Neural cell (in vitro differentiated cells): ENCODE results near the gene STRA6.

Source experiments
- EP300 ChIP-seq: fragments of 450-650 bp; conservative IDR thresholded peaks from 2 replicates; pipeline ENCODE4 v1.6.1; 2014; ENCODE audit warnings: antibody characterized with exemption, mild to moderate bottlenecking, moderate library complexity; ENCODE audit not compliant: poor library complexity, severe bottlenecking
- EZH2 ChIP-seq: fragments of 200-600, 300-800 bp; shearing (Covaris generic), sonication (generic); IDR thresholded peaks from 2 replicates; pipeline ENCODE4 v1.6.1; 2014; ENCODE audit warnings: antibody characterized with exemption, low read length, borderline replicate concordance, mild to moderate bottlenecking; ENCODE audit not compliant: insufficient read depth, poor library complexity, severe bottlenecking
- TF ChIP-seq, protein P1 (sequence below): fragments of 450-650 bp; IDR thresholded peaks from 2 replicates; pipeline ENCODE4 v1.5.1; 2014; ENCODE audit warnings: antibody characterized with exemption, mild to moderate bottlenecking, moderate library complexity; ENCODE audit not compliant: poor library complexity, severe bottlenecking

DNA sequence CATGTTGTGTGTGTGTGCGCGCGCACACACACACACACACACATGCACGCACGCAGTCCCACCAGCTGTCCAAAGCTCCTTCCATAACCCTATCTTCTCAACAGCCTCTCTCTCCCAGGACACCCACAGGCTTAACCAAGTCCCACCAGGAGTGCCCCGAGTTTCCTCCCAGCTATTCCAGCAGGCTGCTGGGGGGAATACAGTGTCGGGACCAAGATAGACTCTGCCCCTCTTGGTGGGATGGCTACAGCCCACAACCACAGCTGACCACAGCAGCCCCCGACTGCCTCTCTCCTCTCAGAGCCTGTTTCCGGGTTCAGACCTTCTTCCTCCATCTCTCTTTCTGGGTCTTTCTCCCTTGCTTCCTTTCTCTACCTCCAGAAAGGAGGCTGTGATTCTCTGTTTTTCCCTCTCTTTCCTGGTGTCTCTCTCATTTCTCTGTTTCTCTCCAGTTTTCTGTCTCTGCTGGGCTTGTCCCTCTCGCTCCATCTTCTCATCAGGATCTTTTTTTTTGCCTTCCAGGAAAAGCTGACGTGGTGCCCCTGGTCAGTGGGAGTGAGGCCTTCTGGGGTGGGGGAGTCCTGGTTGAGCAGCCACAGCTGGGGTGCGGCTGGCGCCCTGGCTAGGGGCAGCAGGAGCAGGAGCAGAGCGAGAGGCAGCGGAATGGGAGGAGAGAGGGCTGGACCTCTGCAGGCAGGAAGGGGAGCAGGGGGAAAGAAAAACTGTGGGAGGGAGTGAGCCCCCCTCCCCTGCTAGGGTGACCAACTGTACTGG is 32.3 kb downstream of the STRA6 start:
- no peak for TF ChIP-seq EP300
- TF ChIP-seq, protein P1, sequence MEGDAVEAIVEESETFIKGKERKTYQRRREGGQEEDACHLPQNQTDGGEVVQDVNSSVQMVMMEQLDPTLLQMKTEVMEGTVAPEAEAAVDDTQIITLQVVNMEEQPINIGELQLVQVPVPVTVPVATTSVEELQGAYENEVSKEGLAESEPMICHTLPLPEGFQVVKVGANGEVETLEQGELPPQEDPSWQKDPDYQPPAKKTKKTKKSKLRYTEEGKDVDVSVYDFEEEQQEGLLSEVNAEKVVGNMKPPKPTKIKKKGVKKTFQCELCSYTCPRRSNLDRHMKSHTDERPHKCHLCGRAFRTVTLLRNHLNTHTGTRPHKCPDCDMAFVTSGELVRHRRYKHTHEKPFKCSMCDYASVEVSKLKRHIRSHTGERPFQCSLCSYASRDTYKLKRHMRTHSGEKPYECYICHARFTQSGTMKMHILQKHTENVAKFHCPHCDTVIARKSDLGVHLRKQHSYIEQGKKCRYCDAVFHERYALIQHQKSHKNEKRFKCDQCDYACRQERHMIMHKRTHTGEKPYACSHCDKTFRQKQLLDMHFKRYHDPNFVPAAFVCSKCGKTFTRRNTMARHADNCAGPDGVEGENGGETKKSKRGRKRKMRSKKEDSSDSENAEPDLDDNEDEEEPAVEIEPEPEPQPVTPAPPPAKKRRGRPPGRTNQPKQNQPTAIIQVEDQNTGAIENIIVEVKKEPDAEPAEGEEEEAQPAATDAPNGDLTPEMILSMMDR = no peak
- TF ChIP-seq EZH2 = no peak
